Prostate gland (tissue), 2 donors: Measurements from ENCODE around the gene IFNGR1. TPM values are rescaled to one million over a fixed set of nuclear protein-coding genes. Genes with fewer than 3 reads are reported as not detected.

Experiments used
- DNase-seq: peaks from one replicate; pipeline ENCODE4 v3.0.0-alpha.2; 2019; ENCODE audit warnings: low spot score
- H3K27ac ChIP-seq, 2 donors: fragments of 200-600 bp; sonication (generic); 2 replicates each; pipeline ENCODE4 v1.5.1; 2017 to 2019
- H3K27me3 ChIP-seq: fragments of 200-600 bp; sonication (generic); replicated peaks from 2 replicates; pipeline ENCODE4 v1.5.1; 2019; ENCODE audit not compliant: insufficient read depth
- H3K36me3 ChIP-seq, 2 donors: fragments of 200-600 bp; sonication (generic); 1 replicate in 1 of 2; 2 replicates in 1 of 2; pipeline versions ENCODE4 v1.5.1 to v1.8.1; 2017 to 2019
- H3K4me1 ChIP-seq: fragments of 200-600 bp; sonication (generic); replicated peaks from 2 replicates; pipeline ENCODE4 v1.5.1; 2019
- H3K4me3 ChIP-seq, 2 donors: fragments of 200-600 bp; sonication (generic); 2 replicates each; pipeline ENCODE4 v1.5.1; 2017 to 2019
- H3K9me3 ChIP-seq: fragments of 200-600 bp; sonication (generic); 2 replicates; pipeline ENCODE4 v1.5.1; 2017
- CTCF ChIP-seq, 4 experiments: fragments of 200-600 bp in 2 of 4; fragments of 450-650 bp in 2 of 4; sonication (generic) in 2 of 4; IDR thresholded peaks; 1 replicate in 3 of 4; 2 replicates in 1 of 4; pipeline ENCODE4 v1.5.1; 2016 to 2019; ENCODE audit warnings: antibody characterized with exemption in 4 of 4, mild to moderate bottlenecking in 2 of 4, moderate library complexity in 2 of 4
- POLR2A ChIP-seq: fragments of 450-650 bp; IDR thresholded peaks from one replicate; pipeline ENCODE4 v1.6.1; 2016; ENCODE audit warnings: antibody characterized with exemption, mild to moderate bottlenecking
- POLR2AphosphoS5 ChIP-seq: sonication (generic); formaldehyde crosslinking; IDR thresholded peaks from one replicate; pipeline ENCODE4 v1.6.1; 2017; ENCODE audit warnings: antibody characterized with exemption
- WGBS: methylation state at CpG from one replicate; pipeline ENCODE4 v1.1.5; 2018; 5-methylcytosine and 5-hydroxymethylcytosine counted together
- intact Hi-C: fragments of 100-400 bp; cut with DNase I; formaldehyde crosslinking; loops from one replicate; pipeline ENCODE4 v1.14.2; 2022
- total RNA-seq, 2 donors: library from RNA; depleted of rRNA; stranded (reverse); fragments of >200 nt; gene quantifications; one replicate each; pipeline ENCODE4 v1.1.0, GENCODE V29; 2016

IFNGR1 gene
- total RNA-seq, 2 donors from 2014 or later = 65.3 to 93.7 TPM

- intact Hi-C loops = no loop called here
- H3K4me1 ChIP-seq = no peaks in the 10 kb centered on the region
- H3K4me3 ChIP-seq = no peak overlapping the region
Observed at GRCh38 chr6:137161949-137162348, 57.2 kb downstream of the IFNGR1 start.

GRCh38 chr6:137160763-137161162 lies 58.4 kb downstream of the IFNGR1 start:
- intact Hi-C loops = no loop called here
- DNase-seq = no peak
- TF ChIP-seq POLR2A (no peak), POLR2AphosphoS5 (no peak), CTCF (IDR thresholded peaks at IDR 0.05) (no peak)
- no peak overlapping the region for H3K4me3 ChIP-seq
- H3K27ac ChIP-seq = no peak overlapping the region
- WGBS = 74% methylated on average over 3 of the region's 3 CpGs
- no peaks in the 10 kb centered on the region for H3K27me3 ChIP-seq
- H3K36me3 ChIP-seq = no peaks in the 10 kb centered on the region
- H3K9me3 ChIP-seq = no peaks in the 10 kb centered on the region
- H3K4me1 ChIP-seq = no peaks in the 10 kb centered on the region

More at GRCh38 chr6:137161949-137162348, 57.2 kb downstream of the IFNGR1 start:
- WGBS = 36% methylated on average over 5 of the region's 5 CpGs
- Histone ChIP-seq H3K9me3 (no peaks in the 10 kb centered on the region), H3K36me3 (no peaks in the 10 kb centered on the region), H3K27ac (no peak overlapping the region), H3K27me3 (no peaks in the 10 kb centered on the region)
- TF ChIP-seq POLR2AphosphoS5 (no peak), POLR2A (no peak), CTCF (IDR thresholded peaks at IDR 0.05) (no peak)
- DNase-seq = no peak

GRCh38 chr6:137159912-137160311 lies 59.3 kb downstream of the IFNGR1 start:
- intact Hi-C loops = no loop called here
- TF ChIP-seq POLR2A (no peak), CTCF (IDR thresholded peaks at IDR 0.05) (no peak), POLR2AphosphoS5 (no peak)
- no peaks in the 10 kb centered on the region for H3K27me3 ChIP-seq

GRCh38 chr6:137157601-137158000 lies 61.6 kb downstream of the IFNGR1 start:
- no peaks in the 10 kb centered on the region for H3K36me3 ChIP-seq
- no peaks in the 10 kb centered on the region for H3K27me3 ChIP-seq
- DNase-seq = peak; percentile 58
- peak overlapping the region in 1 of 2 donors; percentile 32 for H3K27ac ChIP-seq
- intact Hi-C loops = no loop called here
- H3K9me3 ChIP-seq = no peaks in the 10 kb centered on the region
- no peaks in the 10 kb centered on the region for H3K4me1 ChIP-seq
- WGBS = 15% methylated on average over 4 of the region's 4 CpGs
- TF ChIP-seq POLR2AphosphoS5 (peak; percentile 59), POLR2A (no peak), CTCF (IDR thresholded peaks at IDR 0.05) (no peak)
- no peak overlapping the region for H3K4me3 ChIP-seq

More at GRCh38 chr6:137159912-137160311, 59.3 kb downstream of the IFNGR1 start:
- no peak overlapping the region for H3K27ac ChIP-seq
- DNase-seq = no peak
- no peaks in the 10 kb centered on the region for H3K4me1 ChIP-seq
- no peaks in the 10 kb centered on the region for H3K36me3 ChIP-seq
- no peak overlapping the region for H3K4me3 ChIP-seq
- H3K9me3 ChIP-seq = no peaks in the 10 kb centered on the region

- H3K9me3 ChIP-seq = no peaks in the 10 kb centered on the region
- no peaks in the 10 kb centered on the region for H3K4me1 ChIP-seq
- DNase-seq = no peak
- H3K36me3 ChIP-seq = no peaks in the 10 kb centered on the region
- no peak overlapping the region for H3K27ac ChIP-seq
- 84% methylated on average over 1 of the region's 1 CpG for WGBS
- intact Hi-C loops = no loop called here
- no peaks in the 10 kb centered on the region for H3K27me3 ChIP-seq
- H3K4me3 ChIP-seq = no peak overlapping the region
- TF ChIP-seq CTCF (IDR thresholded peaks at IDR 0.05) = no peak
- TF ChIP-seq POLR2A = no peak
- TF ChIP-seq POLR2AphosphoS5 = no peak
Observed at GRCh38 chr6:137156650-137157049, 62.5 kb downstream of the IFNGR1 start.
